ENCODE measurements around the gene SLC2A1.
"Not testable (repeated sequence)": the region's sequence is repeated elsewhere in the genome, so short reads cannot be mapped to it uniquely, and the experiment has no call there.

Gene SLC2A1

GRCh38 chr1:42914092-42914627 lies 44.5 kb downstream of the SLC2A1 start:
- no peak for DNase-seq

GRCh38 chr1:42913426-42914091 lies 45.1 kb downstream of the SLC2A1 start:
- DNase-seq, result peak; percentile 83 to 88
- TF ChIP-seq POLR2A (IDR thresholded peaks at IDR 0.05; ENCODE audit: low read length), result no peak
- no peak for TF ChIP-seq GATA1 (IDR thresholded peaks at IDR 0.05; ENCODE audit: low read depth, low read length)

More at GRCh38 chr1:42914092-42914627, 44.5 kb downstream of the SLC2A1 start:
- TF ChIP-seq GATA1 (IDR thresholded peaks at IDR 0.05; ENCODE audit: low read depth, low read length) (no peak), POLR2A (IDR thresholded peaks at IDR 0.05; ENCODE audit: low read length) (no peak)

GRCh38 chr1:42910985-42911384 lies 47.7 kb downstream of the SLC2A1 start:
- DNase-seq, result no peak
- TF ChIP-seq GATA1 (IDR thresholded peaks at IDR 0.05; ENCODE audit: low read depth, low read length), result no peak
- no peak for TF ChIP-seq POLR2A (IDR thresholded peaks at IDR 0.05; ENCODE audit: low read length)

GRCh38 chr1:42908046-42908445 lies 50.6 kb downstream of the SLC2A1 start:
- no peak for TF ChIP-seq GATA1 (IDR thresholded peaks at IDR 0.05; ENCODE audit: low read depth, low read length)
- no peak for TF ChIP-seq POLR2A (IDR thresholded peaks at IDR 0.05; ENCODE audit: low read length)
- no peak for DNase-seq

- no peak for DNase-seq
- TF ChIP-seq POLR2A (IDR thresholded peaks at IDR 0.05; ENCODE audit: low read length) (no peak), GATA1 (IDR thresholded peaks at IDR 0.05; ENCODE audit: low read depth, low read length) (no peak)
These were observed 54.2 kb downstream of the SLC2A1 start for GRCh38 chr1:42904434-42904833.

GRCh38 chr1:42899960-42900359 lies 58.7 kb downstream of the SLC2A1 start:
- DNase-seq, result not testable (repeated sequence)

- no peak for TF ChIP-seq POLR2A (IDR thresholded peaks at IDR 0.05; ENCODE audit: low read length)
- no peak for TF ChIP-seq GATA1 (IDR thresholded peaks at IDR 0.05; ENCODE audit: low read depth, low read length)
- DNase-seq, result no peak
These were observed 67.1 kb downstream of the SLC2A1 start for GRCh38 chr1:42891465-42892138.

- TF ChIP-seq GATA1 (IDR thresholded peaks at IDR 0.05; ENCODE audit: low read depth, low read length) (no peak), POLR2A (IDR thresholded peaks at IDR 0.05; ENCODE audit: low read length) (no peak)
- DNase-seq, result no peak
These were observed 69.4 kb downstream of the SLC2A1 start for GRCh38 chr1:42889264-42889663.

- no peak for DNase-seq
- no peak for TF ChIP-seq GATA1 (IDR thresholded peaks at IDR 0.05; ENCODE audit: low read depth, low read length)
- TF ChIP-seq POLR2A (IDR thresholded peaks at IDR 0.05; ENCODE audit: low read length), result no peak
These were observed 70.5 kb downstream of the SLC2A1 start for GRCh38 chr1:42888013-42888633.

- TF ChIP-seq POLR2A (IDR thresholded peaks at IDR 0.05; ENCODE audit: low read length) (no peak), GATA1 (IDR thresholded peaks at IDR 0.05; ENCODE audit: low read depth, low read length) (no peak)
- no peak for DNase-seq
These were observed 71.3 kb downstream of the SLC2A1 start for GRCh38 chr1:42887366-42887765.

- TF ChIP-seq POLR2A (IDR thresholded peaks at IDR 0.05; ENCODE audit: low read length) (no peak), GATA1 (IDR thresholded peaks at IDR 0.05; ENCODE audit: low read depth, low read length) (no peak)
These were observed 71.9 kb downstream of the SLC2A1 start for GRCh38 chr1:42886800-42887199.

GRCh38 chr1:42886046-42886739 lies 72.5 kb downstream of the SLC2A1 start:
- no peak for DNase-seq
- no peak for TF ChIP-seq GATA1 (IDR thresholded peaks at IDR 0.05; ENCODE audit: low read depth, low read length)

More at GRCh38 chr1:42886800-42887199, 71.9 kb downstream of the SLC2A1 start:
- no peak for DNase-seq

GRCh38 chr1:42880384-42880783 lies 78.3 kb downstream of the SLC2A1 start:
- peak in 1 of 2 experiments; percentile 9 for DNase-seq
- TF ChIP-seq GATA1 (IDR thresholded peaks at IDR 0.05; ENCODE audit: low read depth, low read length), result no peak
- TF ChIP-seq POLR2A (IDR thresholded peaks at IDR 0.05; ENCODE audit: low read length), result no peak

- DNase-seq, result no peak
- no peak for TF ChIP-seq GATA1 (IDR thresholded peaks at IDR 0.05; ENCODE audit: low read depth, low read length)
- TF ChIP-seq POLR2A (IDR thresholded peaks at IDR 0.05; ENCODE audit: low read length), result no peak
These were observed 81.3 kb downstream of the SLC2A1 start for GRCh38 chr1:42877380-42877779.

Data from erythroblast (primary cell).